GM11168 (cell line): ENCODE data around the gene SHISA5.
"Not testable (repeated sequence)": the region's sequence is repeated elsewhere in the genome, so short reads cannot be mapped to it uniquely, and the experiment has no call there.

ENCODE experiments used
- in situ Hi-C: fragments of 300-500 bp; cut with MboI; formaldehyde crosslinking; loops from one replicate; pipeline ENCODE4 v1.12.0; 2022; ENCODE audit warnings: low sequenced_read_pairs; ENCODE audit not compliant: unreplicated experiment

Gene SHISA5

DNA sequence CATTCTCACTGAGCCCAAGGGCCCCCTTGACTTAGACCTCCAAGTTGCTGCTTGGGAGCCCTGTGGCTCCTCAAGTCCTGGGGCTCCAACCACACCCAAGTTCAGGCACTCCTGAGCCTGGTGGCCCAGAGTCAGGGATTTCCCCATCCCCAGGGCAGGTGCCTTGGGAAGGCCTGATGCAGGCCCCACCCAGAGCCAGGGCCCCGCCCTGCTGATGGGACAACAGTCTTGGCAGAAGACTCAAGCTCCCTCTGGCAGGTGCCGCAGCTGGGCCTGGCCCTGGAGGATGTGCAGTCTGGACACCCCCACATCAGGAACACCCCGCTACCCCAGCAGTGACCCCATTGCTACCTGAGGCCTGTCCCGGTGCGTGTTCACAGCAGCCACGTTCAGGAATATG, 17.7 kb upstream of the SHISA5 start:
- in situ Hi-C loops, result no loop called here

DNA sequence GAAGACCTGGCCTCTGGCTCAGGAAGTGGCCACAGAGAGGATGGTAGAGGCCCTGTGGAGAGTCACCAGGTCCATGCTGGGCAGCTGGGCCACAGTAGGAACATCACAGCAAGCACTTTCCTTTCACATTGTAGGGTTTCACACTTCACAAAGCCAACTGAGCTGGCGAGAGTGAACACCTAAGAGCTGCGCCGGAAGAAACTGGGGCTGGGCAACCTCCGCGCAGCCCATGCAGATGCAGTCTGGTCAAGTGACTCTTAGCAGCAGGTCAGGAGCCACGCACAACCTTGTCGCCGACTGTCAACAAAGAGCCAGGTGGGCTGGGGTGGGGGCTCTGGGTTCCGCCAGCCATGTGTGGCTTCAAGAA, 15.3 kb upstream of the SHISA5 start:
- in situ Hi-C loops, result no loop called here

DNA sequence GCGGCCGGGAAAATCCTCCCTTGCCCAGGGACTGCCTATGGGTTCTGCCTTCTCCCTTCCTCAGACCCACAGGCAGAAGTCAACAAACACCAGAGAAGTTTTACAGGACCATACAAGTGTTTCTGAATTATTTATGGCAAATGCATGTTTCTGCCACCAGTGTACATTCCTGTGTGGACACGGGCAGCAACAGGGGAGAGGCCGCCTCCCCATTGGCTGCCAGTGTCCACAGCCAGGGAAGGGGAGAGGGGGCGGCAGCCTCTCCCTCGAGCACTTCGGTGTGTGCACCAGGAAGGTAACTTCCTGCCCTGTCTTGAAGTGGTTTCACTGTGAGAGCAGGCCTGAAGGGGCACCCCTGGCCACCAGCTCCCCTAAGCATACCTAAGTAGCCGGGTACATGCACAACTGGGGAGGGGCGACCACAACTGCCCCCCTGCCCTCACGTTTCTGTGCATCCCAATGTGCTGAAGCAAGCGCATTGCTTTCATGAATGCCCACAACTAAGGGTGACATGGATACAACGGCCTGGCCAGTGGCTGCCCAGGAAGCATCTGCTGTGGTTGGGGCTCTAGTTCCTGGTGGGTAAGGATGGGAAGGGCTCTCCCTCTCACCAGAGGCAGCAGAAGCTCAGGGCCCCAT, 14.8 kb upstream of the SHISA5 start:
- in situ Hi-C loops, result no loop called here

GRCh38 chr3:48518069-48518468, 14.1 kb upstream of the SHISA5 start:
- in situ Hi-C loops, result no loop called here

DNA sequence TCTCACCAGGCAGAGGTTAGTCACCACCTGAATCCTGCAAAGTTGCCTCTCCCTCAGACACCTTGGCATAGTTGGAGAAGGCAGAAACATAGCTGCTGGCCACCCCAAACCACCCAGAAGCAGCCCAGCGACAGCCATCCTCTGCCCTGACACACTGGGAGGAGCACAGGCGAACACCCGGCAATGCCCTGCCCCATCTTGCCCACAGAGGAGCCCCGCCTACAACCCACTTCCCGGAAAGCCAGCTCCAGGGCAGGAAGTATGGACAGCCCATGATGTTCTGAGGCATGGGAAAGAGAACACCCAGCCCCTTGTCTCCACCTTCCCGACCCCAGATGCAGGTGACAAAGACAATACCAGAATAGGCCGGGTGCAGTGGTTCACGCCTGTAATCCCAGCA, 12.6 kb upstream of the SHISA5 start:
- in situ Hi-C loops, result no loop called here

DNA sequence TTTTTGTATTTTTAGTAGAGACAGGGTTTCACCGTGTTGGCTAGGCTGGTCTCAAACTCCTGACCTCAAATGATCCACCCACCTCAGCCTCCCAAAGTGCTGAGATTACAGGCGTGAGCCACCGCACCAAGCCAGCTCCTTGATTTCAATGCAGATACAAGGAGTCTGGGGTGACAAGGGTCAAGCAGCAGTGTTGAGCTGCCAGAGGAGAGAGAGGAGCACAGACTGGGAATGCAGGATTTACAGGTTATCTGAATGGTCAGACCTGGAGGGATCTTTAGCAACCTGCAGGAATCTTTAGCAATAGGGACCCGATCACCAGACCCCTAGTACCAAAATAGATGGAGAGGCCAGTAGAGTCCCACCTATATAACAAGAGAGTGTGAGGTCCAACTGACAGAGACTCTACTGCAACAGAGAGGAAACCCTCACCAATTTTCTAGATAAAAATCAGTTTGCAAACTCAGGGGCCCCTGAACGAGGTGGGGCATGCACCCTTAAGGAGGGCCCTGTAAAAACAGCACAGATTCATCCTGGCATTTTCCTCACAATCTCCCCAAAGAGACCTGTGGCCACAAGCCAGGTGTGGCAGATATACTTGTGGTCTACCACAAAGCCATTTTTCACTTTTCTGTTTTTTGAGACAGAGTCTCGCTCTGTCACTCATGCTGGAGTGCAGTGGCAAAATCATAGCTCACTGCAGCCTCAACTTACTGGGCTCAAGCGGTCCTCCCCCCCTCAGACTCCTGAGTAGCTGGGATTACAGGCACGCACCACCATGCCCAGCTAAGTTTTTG, 10.7 kb upstream of the SHISA5 start:
- in situ Hi-C loops, result no loop called here

DNA sequence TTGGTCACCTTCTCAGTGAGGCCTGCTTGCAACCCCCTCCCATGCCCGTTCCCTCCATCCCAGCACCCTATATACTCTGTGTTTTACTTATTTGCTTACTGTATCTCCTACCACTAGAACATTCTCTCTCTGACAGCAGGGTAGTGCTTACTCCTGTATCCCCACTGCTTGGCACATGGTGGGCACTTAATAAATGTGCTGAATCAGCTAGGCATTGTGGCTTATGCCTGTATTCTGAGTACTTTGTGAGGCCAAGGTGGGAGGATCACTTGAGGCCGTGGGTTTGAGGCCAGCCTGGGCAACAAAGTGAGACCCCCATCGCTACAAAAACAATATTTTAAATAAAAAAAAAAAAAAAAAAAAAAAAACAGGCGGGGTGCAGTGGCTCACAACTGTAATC, 7.6 kb upstream of the SHISA5 start:
- in situ Hi-C loops, result no loop called here

GRCh38 chr3:48507256-48508061, 3.5 kb upstream of the SHISA5 start:
- in situ Hi-C loops, result no loop called here

DNA sequence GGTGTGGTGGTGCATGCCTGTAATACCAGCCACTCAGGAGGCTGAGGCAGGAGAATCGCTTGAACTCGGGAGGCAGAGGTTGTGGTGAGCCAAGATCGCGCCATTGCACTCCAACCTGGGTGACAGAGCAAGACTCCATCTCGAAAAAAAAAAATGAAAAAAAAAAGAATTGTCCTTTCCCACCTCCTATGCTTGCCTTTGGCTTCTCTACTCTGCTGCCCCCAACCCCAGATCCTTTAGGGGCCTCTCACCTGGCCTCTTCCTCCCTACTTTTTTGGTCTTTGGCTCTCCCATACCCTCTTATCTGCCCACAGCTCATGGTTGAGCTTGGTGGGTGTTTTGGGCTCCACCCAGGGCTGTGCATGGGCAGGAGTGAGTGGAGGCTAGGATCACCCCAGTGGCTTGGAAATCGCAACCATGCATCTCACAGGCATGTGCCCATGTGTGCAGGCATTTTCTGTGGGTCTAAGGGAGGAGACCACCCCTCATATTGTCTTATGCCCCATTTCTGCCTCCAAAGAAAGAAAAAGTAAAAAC, 2.1 kb upstream of the SHISA5 start:
- in situ Hi-C loops, result no loop called here

- in situ Hi-C loops, result no loop called here
These were observed 1.2 kb upstream of the SHISA5 start for GRCh38 chr3:48505146-48505545.

GRCh38 chr3:48503401-48504050, 448 bp downstream of the SHISA5 start:
- in situ Hi-C loops, result no loop called here

DNA sequence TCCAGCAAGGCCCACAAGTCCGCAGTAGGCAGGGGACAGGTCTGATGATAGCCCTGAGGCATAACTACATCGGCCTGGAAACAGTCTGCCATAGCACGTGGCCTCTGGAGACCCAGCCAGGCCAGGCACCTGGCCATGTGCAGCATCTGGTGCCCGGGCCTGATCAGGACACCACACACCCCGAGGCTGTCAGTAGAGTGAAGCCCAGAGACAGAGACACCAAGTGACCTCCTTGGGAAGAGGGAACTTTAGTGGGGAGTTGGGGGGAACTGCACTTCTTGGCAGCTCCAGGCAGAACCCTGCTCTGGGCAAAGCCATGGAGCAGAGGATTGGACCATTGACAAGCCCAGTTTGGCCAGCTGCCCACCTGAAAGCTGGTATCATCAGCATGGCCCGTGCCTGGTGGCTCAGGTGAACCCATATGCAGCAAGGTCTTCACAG, 1.2 kb downstream of the SHISA5 start:
- in situ Hi-C loops, result no loop called here

- in situ Hi-C loops, result no loop called here
These were observed 1.9 kb downstream of the SHISA5 start for GRCh38 chr3:48502121-48502520.

DNA sequence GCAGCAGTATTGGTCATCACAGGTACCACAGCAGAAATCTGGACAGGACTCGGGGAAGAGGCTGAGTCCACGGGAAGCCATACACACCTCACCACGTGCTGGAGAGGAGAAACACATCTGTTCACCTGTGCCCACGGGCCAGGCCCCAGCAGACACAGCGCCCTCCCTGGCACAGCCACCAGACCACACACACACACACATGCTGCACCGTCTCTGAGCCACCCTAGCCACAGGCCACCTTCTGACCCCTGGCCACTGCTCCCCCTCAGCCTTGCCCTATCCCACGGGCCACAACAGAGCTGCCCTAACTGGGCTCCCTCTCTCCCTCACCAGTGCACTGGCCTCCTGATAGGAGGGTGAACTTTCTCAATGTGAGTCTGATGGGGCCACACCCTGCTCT, 2.8 kb downstream of the SHISA5 start:
- in situ Hi-C loops, result no loop called here

- in situ Hi-C loops, result no loop called here
These were observed 3.3 kb downstream of the SHISA5 start for GRCh38 chr3:48500656-48501055.

DNA sequence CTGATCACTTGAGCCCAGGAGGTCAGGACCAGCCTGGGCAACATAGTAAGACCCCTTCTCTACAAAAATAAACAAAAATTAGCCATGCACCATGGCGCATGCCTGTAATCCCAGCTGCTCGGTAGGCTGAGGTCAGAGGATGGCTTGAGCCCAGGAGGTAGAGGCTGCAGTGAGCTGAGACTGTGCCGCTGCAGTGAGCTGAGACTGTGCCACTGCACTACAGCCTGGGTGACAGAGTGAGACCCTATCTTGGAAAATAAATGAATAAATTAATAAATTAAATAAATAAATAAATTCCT, 10.8 kb downstream of the SHISA5 start:
- in situ Hi-C loops, result no loop called here

DNA sequence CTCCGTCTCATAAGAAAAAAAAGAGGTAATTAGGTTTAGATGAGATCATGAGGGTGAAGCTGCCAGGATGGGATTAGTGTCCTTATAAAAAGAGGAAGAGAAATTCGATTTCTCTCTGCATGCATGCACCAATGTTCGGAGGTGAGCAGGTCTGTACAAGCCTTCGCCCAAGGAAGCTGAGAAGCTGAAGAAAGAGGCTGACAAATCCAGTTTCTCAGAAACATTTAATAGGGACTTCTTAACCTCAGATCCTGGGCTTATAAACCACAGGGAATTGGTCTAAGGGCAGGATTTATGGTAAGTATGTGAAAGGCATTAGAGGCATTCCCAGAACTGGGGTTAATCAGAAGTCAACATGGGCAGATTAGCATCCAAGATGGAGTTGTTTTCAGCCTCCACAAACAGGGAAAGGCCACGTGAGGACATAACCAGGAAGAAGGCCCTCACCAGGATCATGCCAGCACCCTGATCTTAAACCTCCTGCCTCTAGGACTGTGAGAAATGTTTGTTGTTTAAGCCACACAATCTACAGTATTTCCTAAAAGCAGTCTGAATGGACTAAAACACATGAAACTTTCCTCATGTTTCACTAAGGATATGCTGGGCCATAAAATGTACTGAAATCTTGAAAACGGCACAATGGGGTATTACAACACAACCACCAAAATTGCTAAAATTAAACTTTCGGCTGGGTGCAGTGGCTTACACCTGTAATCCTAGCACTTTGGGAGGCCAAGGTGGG, 11.3 kb downstream of the SHISA5 start:
- in situ Hi-C loops, result no loop called here

DNA sequence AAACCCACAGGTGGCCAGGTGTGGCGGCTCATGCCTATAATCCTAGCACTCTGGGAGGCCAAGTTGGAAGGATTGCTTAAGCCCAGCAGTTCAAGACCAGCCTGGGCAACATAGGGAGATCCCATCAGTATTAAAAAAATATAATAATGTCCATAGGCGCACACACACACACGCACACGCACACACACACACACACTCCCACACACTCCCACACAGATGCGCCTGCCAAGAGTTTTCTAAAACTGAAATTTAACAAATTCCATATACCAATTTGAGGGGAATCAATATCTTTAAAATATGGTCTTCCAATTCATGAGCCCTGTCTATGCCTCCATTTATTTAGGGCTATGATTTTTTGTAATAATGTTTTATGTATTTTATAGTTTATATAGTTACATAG, 17.0 kb downstream of the SHISA5 start:
- in situ Hi-C loops, result no loop called here

- in situ Hi-C loops, result not testable (repeated sequence)
These were observed 21.2 kb downstream of the SHISA5 start for GRCh38 chr3:48482822-48483221.

DNA sequence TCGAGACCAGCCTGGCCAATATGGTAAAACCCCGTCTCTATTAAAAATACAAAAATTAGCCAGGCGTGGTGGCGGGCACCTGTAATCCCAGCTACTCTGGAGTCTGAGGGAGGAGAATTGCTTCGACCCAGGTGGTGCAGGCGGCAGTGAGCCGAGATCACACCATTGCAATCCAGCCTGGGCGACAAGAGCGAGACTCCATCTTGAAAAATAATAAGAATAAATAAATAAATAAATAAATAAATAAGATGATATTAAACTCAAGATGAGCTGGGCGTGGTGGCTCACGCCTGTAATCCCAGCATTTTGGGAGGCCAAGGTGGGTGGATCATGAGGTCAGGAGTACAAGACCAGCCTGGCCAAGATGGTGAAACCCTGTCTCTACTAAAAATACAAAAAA, 23.1 kb downstream of the SHISA5 start:
- in situ Hi-C loops, result not testable (repeated sequence)
